HepG2 (cell line): ENCODE data around the gene BAHCC1. TPM values are rescaled to one million over a fixed set of nuclear protein-coding genes. Genes with fewer than 3 reads are reported as not detected.

ENCODE experiments used
- ATAC-seq: fragments of 200-7000 bp; cut with Tn5 transposase; 3 replicates; pipeline ENCODE4 v1.9.1; 2020; ENCODE audit warnings: mild to moderate bottlenecking, moderate library complexity
- BruUV-seq: library from RNA; stranded (reverse); fragments of 400-500 nt; replicated peaks from 2 replicates; lab custom pipeline; 2021; lab: Mats Ljungman, UMichigan
- CTCF ChIA-PET: fragments of 300-600 bp; formaldehyde crosslinking; extraction: SDS; loops from one replicate; lab custom pipeline; 2021; ENCODE audit warnings: low total read pairs, inconsistent platforms, low intra/inter-chr PET ratio; lab: Yijun Ruan, JAX
- POLR2A ChIA-PET: fragments of 350-600 bp; sonication (Branson Sonifier 250); formaldehyde crosslinking; loops from one replicate; lab custom pipeline; 2020; ENCODE audit warnings: antibody characterized with exemption, inconsistent platforms; lab: Yijun Ruan, JAX
- DNase-seq: peaks from one replicate; pipeline ENCODE4 v3.0.0-alpha.2; 2015; ENCODE audit warnings: low spot score
- FAIRE-seq: peaks from 3 replicates; lab custom pipeline; 2011; peaks lifted over from hg19 to GRCh38; lab: Jason Lieb, UNC
- H2AFZ ChIP-seq: one replicate; pipeline ENCODE4 v1.6.1; 2011; ENCODE audit warnings: low read length, inconsistent platforms
- H3K27ac ChIP-seq: fragments of 300-600 bp; 3 replicates; pipeline ENCODE4 v1.8.0; 2011; ENCODE audit warnings: mixed run types, mild to moderate bottlenecking, mixed read lengths, low read length, inconsistent platforms; ENCODE audit not compliant: insufficient read depth; ENCODE audit errors: extremely low read length
- H3K27me3 ChIP-seq, 2 experiments: fragments of 200-600 bp in 1 of 2; 2 replicates in 1 of 2; 3 replicates in 1 of 2; pipeline versions ENCODE4 v1.6.0 to v1.8.0; 2011; ENCODE audit warnings: low read length in 2 of 2, mild to moderate bottlenecking in 2 of 2, moderate library complexity in 2 of 2, inconsistent platforms in 1 of 2; ENCODE audit not compliant: insufficient read depth in 2 of 2, control insufficient read depth in 1 of 2
- H3K36me3 ChIP-seq, 2 experiments: fragments of 200-600 bp in 1 of 2; replicated peaks in 1 of 2; 2 replicates in 1 of 2; 3 replicates in 1 of 2; pipeline versions ENCODE4 v1.5.1 to v1.8.0; 2011; ENCODE audit warnings: low read length in 2 of 2, inconsistent platforms in 1 of 2; ENCODE audit not compliant: insufficient read depth in 2 of 2, control insufficient read depth in 1 of 2
- H3K4me1 ChIP-seq: 2 replicates; pipeline ENCODE4 v1.5.1; 2012; ENCODE audit warnings: low read length, inconsistent platforms; ENCODE audit not compliant: insufficient read depth
- H3K4me2 ChIP-seq: 2 replicates; pipeline ENCODE4 v1.6.0; 2011; ENCODE audit warnings: low read depth, low read length, inconsistent platforms
- H3K4me3 ChIP-seq, 3 experiments: fragments of 200-600 bp in 1 of 3; sonication (generic), shearing (Covaris generic) in 1 of 3; replicated peaks in 1 of 3; 2 replicates each; pipeline ENCODE4 v1.5.1; 2011 to 2016; ENCODE audit warnings: low read length in 3 of 3, inconsistent platforms in 2 of 3, low read depth in 2 of 3, mild to moderate bottlenecking in 2 of 3, control low read depth in 1 of 3, mixed read lengths in 1 of 3; ENCODE audit not compliant: insufficient read depth in 1 of 3
- H3K79me2 ChIP-seq: one replicate; pipeline ENCODE4 v1.6.1; 2011; ENCODE audit warnings: low read length, inconsistent platforms; ENCODE audit not compliant: insufficient read depth
- H3K9ac ChIP-seq: 2 replicates; pipeline ENCODE4 v1.6.0; 2011; ENCODE audit warnings: mild to moderate bottlenecking, low read depth, low read length, inconsistent platforms; ENCODE audit not compliant: insufficient read depth
- H3K9me3 ChIP-seq: 2 replicates; pipeline ENCODE4 v1.5.1; 2012; ENCODE audit warnings: mild to moderate bottlenecking, low read length
- H4K20me1 ChIP-seq: 2 replicates; pipeline ENCODE4 v1.6.0; 2011; ENCODE audit warnings: inconsistent platforms, mild to moderate bottlenecking, low read length, moderate library complexity; ENCODE audit not compliant: insufficient read depth
- AKAP8 ChIP-seq: sonication (generic); formaldehyde crosslinking; IDR thresholded peaks from 2 replicates; pipeline ENCODE4 v1.5.1; 2020; ENCODE audit warnings: mild to moderate bottlenecking, missing genetic modification reagents
- KDM5B ChIP-seq: sonication (generic); formaldehyde crosslinking; IDR thresholded peaks from 2 replicates; pipeline ENCODE4 v1.4.0; 2020; ENCODE audit warnings: missing genetic modification reagents, mild to moderate bottlenecking, borderline replicate concordance
- SMARCC2 ChIP-seq: fragments of 450-650 bp; IDR thresholded peaks from 2 replicates; pipeline ENCODE4 v1.6.1; 2017; ENCODE audit warnings: antibody characterized with exemption, mild to moderate bottlenecking
- TCF12 ChIP-seq, 2 experiments: fragments of 450-650 bp in 1 of 2; sonication (generic) in 1 of 2; formaldehyde crosslinking in 1 of 2; IDR thresholded peaks; 2 replicates each; pipeline versions ENCODE4 v1.6.1 to v1.8.0; 2017 to 2022; ENCODE audit warnings: antibody characterized with exemption in 1 of 2, mild to moderate bottlenecking in 1 of 2, missing genetic modification reagents in 1 of 2, moderate library complexity in 1 of 2
- TRIM24 ChIP-seq: sonication (generic); formaldehyde crosslinking; IDR thresholded peaks from 2 replicates; pipeline ENCODE4 v1.8.0; 2022; ENCODE audit warnings: mild to moderate bottlenecking, missing genetic modification reagents
- ZNF30 ChIP-seq: sonication (generic); formaldehyde crosslinking; IDR thresholded peaks from 2 replicates; pipeline ENCODE4 v1.5.0; 2020; ENCODE audit warnings: mild to moderate bottlenecking, missing genetic modification reagents
- ZNF562 ChIP-seq: sonication (generic); formaldehyde crosslinking; IDR thresholded peaks from 2 replicates; pipeline ENCODE4 v1.8.0; 2022; ENCODE audit warnings: missing genetic modification reagents, borderline replicate concordance
- ZNF766 ChIP-seq: sonication (generic); formaldehyde crosslinking; IDR thresholded peaks from 2 replicates; pipeline ENCODE4 v1.5.0; 2020; ENCODE audit warnings: missing genetic modification reagents, borderline replicate concordance
- WGBS: methylation state at CpG from one replicate; pipeline ENCODE4 v1.1.6; 2017; ENCODE audit warnings: low lambda C conversion rate; 5-methylcytosine and 5-hydroxymethylcytosine counted together
- in situ Hi-C: cut with HindIII; loops from 2 replicates; pipeline ENCODE4 v1.10.0; 2017; ENCODE audit warnings: low pct_unique_long_range_greater_than_20kb; ENCODE audit not compliant: extremely low pct_ligation_motif_present
- intact Hi-C: fragments of 100-400 bp; cut with micrococcal nuclease; formaldehyde crosslinking; loops from one replicate; pipeline ENCODE4 v1.10.0; 2022; ENCODE audit not compliant: unreplicated experiment
- polyA plus RNA-seq, 8 experiments: library from polyadenylated mRNA; depleted of rRNA in 3 of 8; stranded (reverse) in 7 of 8; unstranded in 1 of 8; fragments of >200 nt; fragmentation: Illumina TruSeq in 4 of 8; extraction: Trizol in 4 of 8; gene quantifications; 2 replicates each; pipeline versions ENCODE4 v1.2.1 to v1.2.3, GENCODE V29; 2011 to 2016; ENCODE audit warnings: low read depth in 4 of 8, missing spikeins in 1 of 8, mixed read lengths in 1 of 8; ENCODE audit not compliant: insufficient read depth in 1 of 8
- total RNA-seq, 5 experiments: library from RNA; depleted of rRNA; stranded (reverse); fragments of >200 nt; fragmentation: Illumina TruSeq; extraction: Trizol; gene quantifications; 2 replicates each; pipeline ENCODE4 v1.2.3, GENCODE V29; 2016; ENCODE audit warnings: low read depth in 1 of 5

The BAHCC1 gene
- total and polyA plus RNA-seq, 2 of the 13 experiments (the other 11 are each of a cell fraction or from before 2014, with no cell fraction given): 1.4 to 1.7 TPM

- Histone ChIP-seq H3K4me1 (peaks cover 19% of the 10 kb centered on the region), H3K4me3 (no peak overlapping the region), H3K4me2 (no peak overlapping the region), H3K79me2 (no peaks in the 10 kb centered on the region), H4K20me1 (no peaks in the 10 kb centered on the region), H2AFZ (no peak overlapping the region), H3K27me3 (peaks cover 15 to 73% of the 10 kb centered on the region in 2 experiments), H3K27ac (no peak overlapping the region), H3K36me3 (no peaks in the 10 kb centered on the region), H3K9ac (no peak overlapping the region), H3K9me3 (no peaks in the 10 kb centered on the region)
- 68% methylated on average over 25 of the region's 25 CpGs for WGBS
- TF ChIP-seq ZNF30 (CRISPR knock-in tag): no peak
- no peak for TF ChIP-seq KDM5B
- TF ChIP-seq TCF12 (IDR thresholded peaks at IDR 0.05): no peak
- no peak for TF ChIP-seq TCF12 (CRISPR knock-in tag; IDR thresholded peaks at IDR 0.05)
- no peak for TF ChIP-seq ZNF766 (CRISPR knock-in tag)
- TF ChIP-seq ZNF562 (CRISPR knock-in tag): no peak
- TF ChIP-seq AKAP8 (CRISPR knock-in tag): no peak
- no peak for TF ChIP-seq SMARCC2
- no peak for TF ChIP-seq TRIM24 (CRISPR knock-in tag)
- no peak for FAIRE-seq
- ATAC-seq: no peak
- no TSS peak for BruUV-seq
- in situ Hi-C loops (no loop called here), intact Hi-C loops (no loop called here)
- ChIA-PET POLR2A (no interaction called here), CTCF (no interaction called here)
- no peak for DNase-seq
Measured at GRCh38 chr17:81376946-81377714, 18.1 kb upstream of the BAHCC1 start.
